ENCODE results near the gene ZNF222.

Gene ZNF222

DNA sequence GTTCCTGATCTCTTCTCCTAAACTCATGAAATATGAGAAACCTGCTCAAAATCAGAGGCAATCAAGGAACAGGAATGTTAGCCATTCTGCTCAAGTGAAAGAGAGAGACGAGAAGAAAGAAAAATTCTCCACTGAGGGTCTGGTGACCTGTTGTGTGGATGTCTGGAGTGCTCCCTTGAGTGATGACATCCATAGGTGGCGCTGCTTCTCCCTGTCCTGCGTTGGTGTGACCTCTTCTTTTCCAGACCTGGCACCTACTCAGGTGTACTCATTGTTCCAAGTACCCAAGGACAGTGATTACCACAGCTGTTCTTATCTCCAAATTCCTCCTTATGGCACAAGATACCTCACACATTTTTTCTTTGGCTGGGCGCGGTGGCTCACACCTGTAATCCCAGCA lies 30.7 kb downstream of the ZNF222 start:
- no peak for DNase-seq

DNA sequence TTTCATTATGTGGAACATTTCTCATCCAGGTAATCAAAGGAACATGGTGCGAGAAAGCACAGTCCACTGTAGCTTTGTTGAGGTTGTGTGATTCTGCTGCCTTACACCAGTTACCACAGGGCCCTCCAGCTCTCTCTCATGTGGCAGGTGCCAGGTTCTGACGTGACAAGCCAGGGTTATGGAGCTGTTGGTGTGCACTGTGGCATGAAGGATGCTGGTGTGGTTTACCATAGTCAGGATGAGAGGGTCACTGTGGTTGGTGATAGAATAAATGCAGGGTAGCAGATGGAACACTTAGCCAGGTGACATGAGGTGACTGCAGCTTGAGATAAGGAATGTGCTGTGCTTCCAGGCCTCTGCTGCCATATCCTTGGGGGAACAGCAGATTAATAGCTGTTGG lies 34.0 kb downstream of the ZNF222 start:
- no peak for DNase-seq

DNA sequence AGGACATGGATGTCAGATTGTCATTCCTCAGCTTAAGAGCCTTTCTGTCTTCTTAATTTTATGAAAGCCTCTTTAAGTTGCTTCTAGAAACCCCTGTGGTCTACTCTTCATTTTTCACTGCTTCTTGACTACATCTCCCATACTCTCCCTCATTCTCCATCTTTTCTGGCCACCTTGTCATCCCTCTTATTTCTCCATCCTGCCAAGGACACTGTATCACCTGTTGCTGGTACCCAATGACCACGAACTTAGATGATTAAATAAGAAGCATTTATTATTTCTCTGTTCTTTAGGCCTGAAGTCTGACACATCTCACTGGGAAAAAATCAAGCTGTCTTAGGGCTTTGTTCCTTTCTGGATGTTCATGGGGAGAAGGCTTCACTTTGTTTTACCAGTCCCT lies 35.9 kb downstream of the ZNF222 start:
- no peak for DNase-seq

DNA sequence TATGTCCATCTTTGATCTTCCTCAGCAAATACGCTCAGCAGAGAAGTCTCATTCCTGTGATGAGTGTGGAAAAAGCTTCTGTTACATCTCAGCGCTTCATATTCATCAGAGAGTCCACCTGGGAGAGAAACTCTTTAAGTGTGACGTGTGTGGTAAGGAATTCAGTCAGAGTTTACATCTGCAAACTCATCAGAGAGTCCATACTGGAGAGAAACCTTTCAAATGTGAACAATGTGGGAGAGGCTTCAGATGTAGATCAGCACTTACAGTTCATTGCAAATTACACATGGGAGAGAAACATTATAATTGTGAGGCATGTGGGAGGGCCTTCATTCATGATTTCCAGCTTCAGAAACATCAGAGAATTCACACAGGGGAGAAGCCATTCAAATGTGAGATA lies 41.1 kb downstream of the ZNF222 start:
- no peak for DNase-seq

DNA sequence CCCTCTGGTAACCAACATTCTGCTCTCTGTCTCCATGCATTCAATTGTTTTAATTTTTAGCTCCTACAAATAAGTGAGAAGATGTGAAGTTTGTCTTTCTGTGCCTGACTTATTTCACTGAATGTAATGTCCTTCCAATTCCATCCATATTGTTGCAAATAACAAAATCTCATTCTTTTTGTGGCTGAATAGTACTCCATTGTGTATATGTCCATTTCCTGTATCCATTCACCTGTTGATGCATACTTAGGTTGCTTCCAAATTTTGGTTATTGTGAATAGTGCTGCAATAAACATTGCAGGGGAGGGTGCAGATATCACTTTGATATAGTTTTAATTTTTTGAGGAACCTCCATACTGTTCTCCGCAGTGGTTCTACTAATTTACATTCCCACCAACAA lies 44.2 kb downstream of the ZNF222 start:
- no peak for DNase-seq

DNA sequence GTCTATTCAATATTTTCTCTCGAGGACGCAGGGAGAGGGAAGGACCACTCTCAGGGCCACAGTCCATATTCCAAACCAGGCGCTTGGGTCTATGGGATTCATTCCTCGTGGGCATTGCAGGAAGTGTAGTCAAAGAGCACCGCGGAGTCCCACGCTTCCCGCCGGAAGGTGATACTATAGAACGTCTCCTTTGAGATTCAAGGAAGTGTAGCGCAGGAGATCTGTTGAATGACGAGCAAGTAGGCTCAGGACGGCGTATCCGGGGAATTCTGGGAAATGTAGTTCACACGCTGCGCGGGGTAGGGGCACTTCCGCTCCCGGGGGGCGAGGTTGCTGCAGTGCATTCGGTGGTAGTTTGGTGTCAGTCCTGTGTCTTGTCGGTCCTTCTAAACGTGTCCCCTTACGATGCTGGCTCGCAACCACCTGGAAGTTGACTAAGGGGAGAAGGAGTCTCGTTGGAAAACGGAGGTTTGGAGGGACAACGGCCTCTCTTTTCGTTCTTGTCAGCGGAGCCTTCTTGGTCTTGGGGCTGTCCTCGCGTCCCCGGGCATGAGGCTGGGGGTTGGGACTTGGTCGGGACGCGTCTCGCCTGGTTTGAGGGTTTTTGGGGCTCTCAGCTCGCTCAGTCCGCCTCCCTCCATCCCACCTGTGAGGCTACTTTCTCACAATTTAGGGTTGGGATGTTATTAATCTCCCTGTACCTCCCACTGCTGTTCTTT lies 46.8 kb downstream of the ZNF222 start, which contains the start of gene ZNF284:
TSS of gene ZNF284 (plus strand) at position 336 of the 719 bp plus-strand sequence. CDS start 4,231 bp downstream, outside the sequence.
- peak; percentile 82 to 93 for DNase-seq

DNA sequence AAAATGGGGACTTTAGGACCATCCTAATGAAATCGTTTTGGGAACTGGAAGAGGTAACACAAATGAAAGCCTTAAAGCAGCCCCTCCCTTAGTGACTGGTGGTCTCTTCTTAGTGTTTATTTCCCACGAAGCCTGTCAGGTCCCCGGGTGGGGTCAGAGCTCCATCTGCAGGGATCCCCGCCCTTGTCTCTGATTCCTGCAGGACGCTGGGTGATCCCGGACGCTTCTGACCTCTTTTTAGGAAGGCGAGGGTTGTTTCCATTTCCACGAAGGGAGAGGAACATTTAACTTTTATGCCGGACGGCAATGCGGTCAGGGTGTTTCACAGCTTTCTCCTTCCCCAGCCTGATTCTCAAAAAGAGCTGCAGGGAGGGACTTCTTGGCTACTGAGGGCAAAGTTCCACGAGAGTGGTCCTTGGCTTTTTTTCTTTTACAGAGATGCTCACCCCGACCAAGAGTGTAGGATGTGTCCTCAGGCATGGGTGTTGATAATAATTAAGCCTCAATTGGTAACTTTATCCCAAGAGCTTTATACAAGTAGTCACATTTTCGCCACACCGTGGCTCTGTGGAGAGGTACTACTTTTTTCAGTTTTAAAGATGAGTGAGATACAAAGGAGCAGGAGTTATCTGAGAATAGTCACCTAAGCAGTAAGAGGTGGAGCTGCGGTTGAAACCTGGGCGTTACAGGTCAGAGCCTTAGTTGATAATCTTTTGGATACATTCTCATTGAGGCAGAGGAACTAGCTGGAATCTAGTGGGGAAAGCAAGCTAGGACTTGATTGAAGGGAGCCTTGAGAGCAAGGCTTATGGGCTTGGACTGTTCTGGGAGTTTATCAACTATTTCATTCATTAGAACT lies 47.6 kb downstream of the ZNF222 start:
- DNase-seq: no peak

DNA sequence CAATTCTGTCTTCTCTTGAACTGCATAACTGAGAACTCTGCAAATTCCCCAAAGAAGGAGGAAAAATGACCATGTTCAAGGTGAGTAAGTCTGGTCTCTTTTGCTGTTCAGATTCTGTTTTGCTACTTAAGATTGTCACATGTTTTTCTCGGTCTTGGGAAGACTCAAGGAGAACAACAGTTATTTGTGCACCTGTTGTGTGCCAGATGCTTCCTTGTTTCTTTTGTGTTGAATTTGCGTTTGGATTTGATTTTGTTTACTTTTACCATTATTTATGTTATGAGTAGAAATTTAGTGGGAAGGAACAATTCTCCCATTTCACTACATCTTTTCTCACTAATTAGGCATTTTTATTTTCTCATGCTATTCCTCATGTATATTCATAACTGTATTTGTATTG lies 51.1 kb downstream of the ZNF222 start:
- no peak for DNase-seq

All from inflammatory macrophage (primary cell).